ENCODE measurements around the gene CMPK1. TPM values are rescaled to one million over a fixed set of nuclear protein-coding genes. Genes with fewer than 3 reads are reported as not detected.

CMPK1 gene
- total RNA-seq, 1 experiment from 2014 or later: 36.3 TPM

GRCh38 chr1:47412437-47412836, 78.8 kb downstream of the CMPK1 start (continued):
- no peak for TF ChIP-seq AR (CRISPR knock-in tag; IDR thresholded peaks at IDR 0.05)

- CTCF ChIA-PET: interaction anchor here (0.6 to 4.7 kb wide), 8 partner anchors 18 to 799 kb away, joined by 3 to 31 read pairs (median 9); partner anchors contain the start of genes CMPK1 and FOXD2
- TF ChIP-seq ATF3 (CRISPR knock-in tag; conservative IDR thresholded peaks at IDR 0.05): no peak
- TF ChIP-seq AR (CRISPR knock-in tag; IDR thresholded peaks at IDR 0.05): no peak
- no peak for TF ChIP-seq SP1 (CRISPR knock-in tag; conservative IDR thresholded peaks at IDR 0.05)
- TF ChIP-seq JUN (CRISPR knock-in tag; IDR thresholded peaks at IDR 0.05): no peak
- TF ChIP-seq ZNF423 (CRISPR knock-in tag; IDR thresholded peaks at IDR 0.05): no peak
- no peak for TF ChIP-seq KAT7 (CRISPR knock-in tag; IDR thresholded peaks at IDR 0.05; ENCODE audit: borderline replicate concordance)
- no peak for TF ChIP-seq ZNF532 (CRISPR knock-in tag; IDR thresholded peaks at IDR 0.05; ENCODE audit: borderline replicate concordance)
- no peak for TF ChIP-seq ESRRA (CRISPR knock-in tag; IDR thresholded peaks at IDR 0.05; ENCODE audit: borderline replicate concordance)
- no peak for TF ChIP-seq ATF6 (CRISPR knock-in tag; IDR thresholded peaks at IDR 0.05)
- TF ChIP-seq TCF7 (CRISPR knock-in tag; IDR thresholded peaks at IDR 0.05; ENCODE audit: low read depth): no peak
- Mint-ChIP-seq H3K27me3 (ENCODE audit: low read depth) (peaks cover 76% of the 10 kb centered on the region), H3K36me3 (no peaks in the 10 kb centered on the region), H3K4me3 (peak within 1 kb of the TSS; percentile 68), H3K27ac (no peak within 1 kb of the TSS), H3K9me3 (no peaks in the 10 kb centered on the region), H3K4me1 (peaks cover 8% of the 10 kb centered on the region)
- ATAC-seq (peak; percentile 10), DNase-seq (ENCODE audit: low spot score) (no peak)
- POLR2A ChIA-PET: interaction anchor here (0.6 to 0.7 kb wide), 2 partner anchors 26 to 652 kb away, joined by 3 to 4 read pairs; no protein-coding TSS in a partner anchor
These were observed 82.2 kb downstream of the CMPK1 start, which contains the start of gene FOXE3 for GRCh38 chr1:47415728-47416318. TSS of gene FOXE3 (plus strand) at chr1:47416285. CDS start at chr1:47416316, 31 bp downstream.

Measured in WTC11 (cell line).